Measurements from ENCODE around the gene PCGF6.

DNA sequence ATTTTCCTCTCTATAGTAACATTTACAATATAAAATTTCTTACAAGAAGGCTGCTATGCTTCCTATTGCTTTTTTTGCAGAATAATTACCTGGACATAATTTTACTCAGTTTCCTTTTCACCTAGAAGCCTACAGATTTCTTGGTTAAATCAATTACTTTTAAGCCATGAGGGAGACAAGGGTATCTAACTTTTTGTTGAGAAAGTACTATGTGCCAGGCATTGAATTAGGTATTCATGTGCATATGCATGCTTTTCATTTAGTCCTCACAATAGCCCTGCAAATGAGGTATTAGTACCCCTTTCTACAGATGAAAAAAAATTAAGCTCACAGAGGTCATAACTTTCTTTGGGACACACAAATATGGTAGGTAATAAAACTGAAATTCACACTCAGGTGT is 16.4 kb downstream of the PCGF6 start:
- no peak for TF ChIP-seq FOXM1 (IDR thresholded peaks at IDR 0.05; ENCODE audit: borderline replicate concordance)
- no peak for TF ChIP-seq HDGF (IDR thresholded peaks at IDR 0.05; ENCODE audit: borderline replicate concordance)
- TF ChIP-seq, protein P1, sequence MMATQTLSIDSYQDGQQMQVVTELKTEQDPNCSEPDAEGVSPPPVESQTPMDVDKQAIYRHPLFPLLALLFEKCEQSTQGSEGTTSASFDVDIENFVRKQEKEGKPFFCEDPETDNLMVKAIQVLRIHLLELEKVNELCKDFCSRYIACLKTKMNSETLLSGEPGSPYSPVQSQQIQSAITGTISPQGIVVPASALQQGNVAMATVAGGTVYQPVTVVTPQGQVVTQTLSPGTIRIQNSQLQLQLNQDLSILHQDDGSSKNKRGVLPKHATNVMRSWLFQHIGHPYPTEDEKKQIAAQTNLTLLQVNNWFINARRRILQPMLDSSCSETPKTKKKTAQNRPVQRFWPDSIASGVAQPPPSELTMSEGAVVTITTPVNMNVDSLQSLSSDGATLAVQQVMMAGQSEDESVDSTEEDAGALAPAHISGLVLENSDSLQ (IDR thresholded peaks at IDR 0.05), result no peak
- no peak for TF ChIP-seq FOXK2 (IDR thresholded peaks at IDR 0.05)
- no peak for TF ChIP-seq ELF4 (IDR thresholded peaks at IDR 0.05)
- no peak for TF ChIP-seq TARDBP (IDR thresholded peaks at IDR 0.05)
- TF ChIP-seq ARNT (IDR thresholded peaks at IDR 0.05), result no peak
- TF ChIP-seq FOXA1 (IDR thresholded peaks at IDR 0.05), result no peak
- no peak for TF ChIP-seq SUZ12 (IDR thresholded peaks at IDR 0.05)
- TF ChIP-seq LEF1 (IDR thresholded peaks at IDR 0.05; ENCODE audit: borderline replicate concordance), result no peak
- no peak for TF ChIP-seq SP1 (IDR thresholded peaks at IDR 0.05)
- no peak for TF ChIP-seq BHLHE40 (IDR thresholded peaks at IDR 0.05; ENCODE audit: borderline replicate concordance)
- TF ChIP-seq L3MBTL2 (conservative IDR thresholded peaks at IDR 0.05), result no peak

Measured in HEK293T (cell line).